HG02588 (cell line): ENCODE measurements around the gene KRTAP26-1.

Experiments
- ATAC-seq: cut with Tn5 transposase; IDR thresholded peaks from one replicate; pipeline ENCODE4 v1.9.1; 2021; ENCODE audit warnings: mild to moderate bottlenecking, moderate library complexity; ENCODE audit not compliant: unreplicated experiment

The KRTAP26-1 gene

GRCh38 chr21:30271611-30272010 lies 48.5 kb downstream of the KRTAP26-1 start:
- no peak for ATAC-seq

- no peak for ATAC-seq
Measured at GRCh38 chr21:30271156-30271555, 49.0 kb downstream of the KRTAP26-1 start.

GRCh38 chr21:30269803-30270530 lies 50.1 kb downstream of the KRTAP26-1 start:
- no peak for ATAC-seq
